NCI-H526 treated with DMSO at 0.1 percent for 48 hours (cell line): Measurements from ENCODE around the gene OR51D1.

Source experiments
- DNase-seq: peaks from one replicate; lab custom pipeline; 2025; lab: John Stamatoyannopoulos, UW

OR51D1 gene

DNA sequence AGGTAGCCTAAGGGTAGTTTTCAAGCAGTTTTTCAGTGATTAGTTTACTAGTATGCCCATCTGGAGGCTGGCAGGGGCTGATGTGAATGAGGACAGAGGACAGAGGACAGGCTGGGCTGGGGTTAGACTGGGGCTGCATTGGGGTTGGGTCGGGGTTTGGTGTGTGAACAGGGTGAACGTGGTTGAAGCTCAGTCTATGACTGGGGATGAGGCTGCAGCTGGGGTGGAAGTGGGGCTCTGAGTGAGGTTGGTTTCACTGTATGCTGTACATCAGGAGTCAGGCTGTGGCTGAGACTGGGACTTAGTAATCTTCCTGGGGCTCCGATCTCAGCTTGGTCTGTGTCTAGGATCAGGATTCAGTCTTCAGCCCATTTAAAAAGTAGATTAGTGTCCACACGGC lies 7.0 kb downstream of the OR51D1 start:
- no peak for DNase-seq

DNA sequence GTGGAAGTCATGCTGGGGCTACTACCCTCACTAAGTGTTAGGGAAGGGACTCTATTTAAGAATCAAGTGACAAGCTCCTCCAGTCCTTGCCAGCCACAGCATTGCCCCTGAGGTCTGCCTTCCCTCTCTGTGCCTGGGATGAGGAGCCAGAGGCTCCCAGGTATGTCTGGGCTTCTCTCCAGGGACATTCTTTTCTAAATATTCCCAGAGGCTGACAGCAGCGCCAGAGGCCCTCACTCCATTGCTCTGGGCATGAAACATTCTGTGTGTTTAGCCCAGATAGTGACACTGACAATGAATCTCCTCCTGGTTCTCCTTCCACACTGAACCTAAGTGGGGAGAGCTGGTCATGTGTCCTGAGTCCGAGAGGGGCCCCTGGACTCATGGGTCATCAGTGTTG lies 8.7 kb downstream of the OR51D1 start:
- no peak for DNase-seq

DNA sequence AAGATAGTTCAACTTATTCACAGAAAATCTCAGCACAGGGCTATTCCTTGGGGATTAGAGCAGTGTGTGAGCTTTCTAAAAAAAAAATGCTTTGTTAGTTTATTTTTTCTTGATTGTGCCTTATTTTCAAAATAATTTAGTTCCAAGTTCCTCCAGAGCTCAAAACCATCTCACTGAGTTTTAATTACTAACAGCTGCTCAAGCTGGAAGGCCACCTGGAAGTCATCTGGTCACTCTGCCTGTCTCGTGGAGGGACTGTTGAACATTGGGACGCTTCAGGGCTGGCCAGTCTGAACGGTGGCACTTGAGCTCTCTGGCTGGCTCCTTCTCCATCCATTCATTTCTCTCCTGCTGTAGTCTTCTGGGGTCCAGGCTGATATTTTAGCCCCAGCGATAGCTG lies 10.5 kb downstream of the OR51D1 start:
- DNase-seq = no peak

DNA sequence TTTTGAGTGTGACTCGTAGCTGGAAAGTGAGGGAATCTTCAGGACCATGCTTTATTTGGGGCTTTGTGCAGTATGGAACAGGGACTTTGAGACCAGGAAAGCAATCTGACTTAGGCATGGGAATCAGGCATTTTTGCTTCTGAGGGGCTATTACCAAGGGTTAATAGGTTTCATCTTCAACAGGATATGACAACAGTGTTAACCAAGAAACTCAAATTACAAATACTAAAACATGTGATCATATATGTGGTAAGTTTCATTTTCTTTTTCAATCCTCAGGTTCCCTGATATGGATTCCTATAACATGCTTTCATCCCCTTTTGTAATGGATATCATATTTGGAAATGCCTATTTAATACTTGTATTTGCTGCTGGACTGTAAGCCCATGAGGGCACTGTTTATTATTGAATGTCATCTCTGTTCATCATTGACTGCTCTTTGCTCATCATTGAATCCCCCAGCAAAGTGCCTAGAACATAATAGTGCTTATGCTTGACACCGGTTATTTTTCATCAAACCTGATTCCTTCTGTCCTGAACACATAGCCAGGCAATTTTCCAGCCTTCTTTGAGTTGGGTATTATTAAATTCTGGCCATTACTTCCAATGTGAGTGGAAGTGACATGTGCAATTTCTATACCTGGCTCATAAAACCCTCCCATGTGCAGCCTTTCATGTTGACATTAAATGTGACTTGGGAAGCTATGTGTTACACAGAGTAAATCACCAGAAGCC lies 17.5 kb downstream of the OR51D1 start:
- DNase-seq = no peak

DNA sequence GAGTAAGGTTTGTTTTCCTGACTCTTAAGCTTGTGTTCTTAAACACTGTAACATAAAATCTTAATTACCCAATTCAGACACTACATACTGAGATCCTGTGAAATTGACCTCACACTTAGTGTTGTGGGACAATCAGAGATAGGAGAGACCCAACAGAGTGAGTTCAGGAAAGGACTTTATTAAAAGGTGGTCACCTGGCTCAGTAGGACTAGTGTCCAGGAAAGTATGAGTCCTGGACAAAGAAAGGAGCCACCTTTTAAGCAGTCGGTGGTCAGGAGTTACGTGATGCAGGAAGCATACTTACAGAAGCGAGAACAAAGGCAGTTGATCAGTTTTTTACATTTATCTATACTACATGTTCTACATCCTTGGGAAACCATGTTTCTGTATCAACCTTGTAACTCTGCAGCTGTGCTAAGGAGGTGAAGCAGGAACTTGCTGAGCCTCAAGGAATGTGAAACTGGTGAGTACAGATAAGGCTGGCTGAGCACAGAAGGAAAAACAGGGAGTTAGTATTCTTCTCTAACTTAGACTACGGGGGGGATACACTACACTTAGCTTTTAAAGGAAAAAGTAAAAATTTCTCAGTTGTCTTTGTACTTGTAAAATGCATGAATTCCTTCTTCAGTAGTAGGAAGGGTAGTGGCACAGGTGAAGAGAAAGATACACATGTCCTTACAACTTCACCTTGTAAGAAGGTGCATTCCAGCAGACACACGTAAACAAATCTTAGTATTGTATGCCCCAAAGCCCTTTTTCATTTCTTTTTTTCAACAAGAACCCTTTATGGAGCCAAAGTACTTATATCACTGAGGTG lies 21.6 kb downstream of the OR51D1 start:
- no peak for DNase-seq

DNA sequence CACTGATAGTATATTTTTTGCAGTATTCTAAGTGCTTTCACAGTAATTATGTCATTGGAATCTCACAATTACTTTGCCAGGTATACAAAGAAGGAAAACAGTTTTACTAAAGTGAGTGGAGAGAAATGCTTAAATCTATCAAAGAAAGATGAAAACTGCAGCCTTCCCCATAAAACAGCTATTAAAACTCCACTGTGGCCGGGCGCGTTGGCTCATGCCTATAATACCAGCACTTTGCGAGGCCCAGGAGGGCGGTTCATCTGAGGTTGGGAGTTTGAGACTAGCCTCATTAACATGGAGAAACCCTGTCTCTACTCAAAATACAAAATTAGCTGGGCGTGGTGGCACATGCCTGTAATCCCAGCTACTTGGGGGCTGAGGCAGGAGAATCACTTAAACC lies 25.6 kb downstream of the OR51D1 start:
- DNase-seq = no peak

DNA sequence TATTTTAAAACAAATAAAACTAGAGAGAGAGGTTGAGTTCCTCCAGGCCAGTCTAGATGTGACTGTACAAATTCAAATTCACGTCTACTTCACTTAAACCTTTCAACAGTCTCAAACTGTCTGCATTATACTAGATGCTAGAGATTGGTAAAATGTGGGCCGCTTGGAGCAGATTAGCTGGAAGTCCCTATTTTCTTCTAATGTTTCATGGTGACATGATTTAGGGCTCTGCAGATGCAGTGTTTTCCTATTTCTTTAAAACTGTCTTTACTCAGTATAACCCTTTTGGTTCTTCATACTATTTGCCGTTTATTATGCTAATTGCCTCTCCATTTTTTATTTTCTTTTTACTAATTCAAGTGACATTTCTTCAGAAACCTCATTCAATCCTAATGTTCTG lies 26.9 kb downstream of the OR51D1 start:
- DNase-seq = no peak

DNA sequence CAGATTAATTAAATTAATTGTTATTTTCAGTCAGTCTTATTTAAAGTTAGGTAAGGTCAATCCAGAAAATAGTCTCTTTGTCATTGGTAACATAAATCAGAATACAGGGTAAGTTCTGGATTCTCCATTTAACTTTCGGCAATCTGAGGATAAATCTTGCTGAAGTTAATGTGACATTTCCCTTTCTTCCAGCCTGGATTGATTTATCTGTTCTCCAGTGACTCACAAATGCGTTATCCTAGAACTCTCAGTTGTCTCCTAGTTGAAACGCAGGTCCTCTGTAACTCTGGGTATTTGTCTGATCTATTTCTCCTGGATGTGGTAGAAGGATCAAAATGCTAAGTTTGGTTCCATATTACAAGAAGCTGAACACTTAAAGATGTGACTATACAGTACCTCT lies 27.5 kb downstream of the OR51D1 start:
- no peak for DNase-seq

DNA sequence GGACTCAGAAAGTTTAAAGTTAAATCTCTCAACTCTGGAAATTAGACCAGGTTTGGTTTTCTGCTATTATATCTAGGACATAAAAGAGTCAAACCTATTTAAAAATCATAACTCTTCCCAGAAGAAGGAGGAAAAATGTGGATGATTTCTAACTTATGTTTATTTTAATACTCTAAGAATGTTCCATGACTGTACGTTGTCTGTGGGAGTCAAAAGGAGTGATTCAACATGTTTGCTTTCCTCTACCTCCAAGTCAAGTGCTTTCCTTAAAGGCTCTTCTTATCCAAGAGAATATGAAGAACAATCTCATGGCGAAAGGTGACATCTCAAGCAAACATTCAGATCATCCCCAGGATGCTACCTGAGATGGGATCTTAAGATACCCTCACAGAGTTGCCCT lies 28.1 kb downstream of the OR51D1 start:
- DNase-seq = no peak

DNA sequence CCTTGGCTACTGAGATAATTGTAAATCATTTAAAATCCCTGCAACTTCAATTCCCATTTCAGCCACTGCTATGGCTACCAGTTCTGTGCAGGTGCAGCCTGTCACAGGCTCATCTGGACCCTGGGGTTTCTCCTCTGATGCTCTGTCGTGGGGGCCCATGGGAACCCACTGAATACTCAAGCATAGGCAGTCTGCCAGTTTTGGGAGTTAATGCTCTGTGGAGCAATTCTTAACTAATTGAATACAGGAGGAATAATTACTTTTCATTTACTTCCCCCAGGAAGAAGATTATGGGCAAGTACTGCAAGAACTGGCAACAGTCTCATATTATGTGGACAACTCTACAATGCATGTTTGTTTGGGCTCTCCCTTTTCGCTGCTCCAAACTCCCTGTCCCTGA lies 34.5 kb downstream of the OR51D1 start:
- DNase-seq = no peak

DNA sequence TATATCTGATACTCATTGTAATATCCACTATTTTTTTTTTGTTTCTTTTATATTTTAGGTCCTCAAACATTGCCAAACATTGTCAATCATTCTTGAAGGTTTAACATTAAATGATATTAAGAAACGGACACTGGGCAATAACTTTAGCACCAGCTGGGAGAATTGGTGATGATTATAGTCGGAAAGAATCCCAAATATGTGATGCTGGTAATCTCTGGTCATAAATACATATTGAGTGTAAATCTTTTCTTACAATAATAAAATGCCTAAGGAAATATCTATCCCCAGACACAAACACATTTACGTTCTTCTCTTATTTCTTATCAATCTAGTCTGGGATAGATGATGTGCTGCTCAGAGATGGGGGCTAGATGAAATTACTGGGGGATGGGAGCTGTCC lies 35.2 kb downstream of the OR51D1 start:
- no peak for DNase-seq

DNA sequence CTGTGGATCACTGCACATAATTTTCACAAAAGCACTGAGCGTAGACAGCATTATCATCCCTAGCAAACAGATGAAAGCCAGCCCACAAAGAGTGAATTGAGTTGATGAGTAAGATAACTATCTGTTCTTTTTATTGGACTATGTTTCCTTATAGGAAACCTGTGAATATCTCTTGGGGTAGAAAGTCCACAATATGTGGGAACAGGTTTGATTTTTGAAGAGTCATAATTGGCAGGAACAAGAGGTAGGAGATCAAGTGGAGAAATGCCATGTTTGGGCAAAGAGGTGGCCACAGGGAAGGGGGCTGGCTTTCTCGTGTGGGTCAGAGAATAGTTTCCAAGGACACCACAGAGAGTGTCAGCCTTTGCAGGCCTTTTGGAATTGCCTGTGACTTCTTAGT lies 36.5 kb downstream of the OR51D1 start:
- DNase-seq = no peak

DNA sequence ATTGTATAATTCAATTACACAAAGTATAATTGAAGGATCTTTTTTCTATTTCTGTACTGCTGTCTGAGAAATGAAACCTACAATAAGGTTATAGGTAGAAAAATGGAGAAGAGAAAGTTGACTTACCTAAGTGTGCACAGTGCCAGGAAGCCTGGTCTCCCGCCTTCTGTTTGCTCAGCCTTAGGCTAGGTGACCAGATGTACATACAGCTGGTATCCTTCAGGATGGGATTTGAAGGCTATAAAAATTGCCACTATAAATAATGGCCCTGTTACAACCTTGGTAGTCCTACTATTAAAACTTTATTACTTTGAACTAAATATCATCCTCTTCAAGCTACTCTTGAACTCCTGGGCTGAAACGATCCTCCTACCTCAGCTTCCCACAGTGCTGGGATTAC lies 40.7 kb downstream of the OR51D1 start:
- DNase-seq = no peak

DNA sequence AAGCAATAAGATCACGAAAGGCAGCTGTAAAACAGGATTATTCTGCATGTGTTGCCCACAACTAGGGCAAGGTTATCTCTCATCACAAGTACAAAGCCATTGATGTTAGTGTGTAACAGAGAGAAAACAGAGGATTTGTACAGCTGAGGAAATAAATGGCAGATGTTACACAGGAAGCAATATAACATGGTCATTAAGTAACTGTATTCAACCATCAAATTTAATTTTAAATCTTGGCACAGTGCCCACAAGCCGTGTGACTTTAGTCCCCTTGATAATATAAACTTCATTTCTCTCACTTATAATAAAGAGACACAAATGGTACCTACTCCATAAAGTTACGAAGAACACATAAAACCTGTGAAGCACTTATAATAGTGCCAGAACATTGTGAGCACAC lies 43.1 kb downstream of the OR51D1 start:
- no peak for DNase-seq

DNA sequence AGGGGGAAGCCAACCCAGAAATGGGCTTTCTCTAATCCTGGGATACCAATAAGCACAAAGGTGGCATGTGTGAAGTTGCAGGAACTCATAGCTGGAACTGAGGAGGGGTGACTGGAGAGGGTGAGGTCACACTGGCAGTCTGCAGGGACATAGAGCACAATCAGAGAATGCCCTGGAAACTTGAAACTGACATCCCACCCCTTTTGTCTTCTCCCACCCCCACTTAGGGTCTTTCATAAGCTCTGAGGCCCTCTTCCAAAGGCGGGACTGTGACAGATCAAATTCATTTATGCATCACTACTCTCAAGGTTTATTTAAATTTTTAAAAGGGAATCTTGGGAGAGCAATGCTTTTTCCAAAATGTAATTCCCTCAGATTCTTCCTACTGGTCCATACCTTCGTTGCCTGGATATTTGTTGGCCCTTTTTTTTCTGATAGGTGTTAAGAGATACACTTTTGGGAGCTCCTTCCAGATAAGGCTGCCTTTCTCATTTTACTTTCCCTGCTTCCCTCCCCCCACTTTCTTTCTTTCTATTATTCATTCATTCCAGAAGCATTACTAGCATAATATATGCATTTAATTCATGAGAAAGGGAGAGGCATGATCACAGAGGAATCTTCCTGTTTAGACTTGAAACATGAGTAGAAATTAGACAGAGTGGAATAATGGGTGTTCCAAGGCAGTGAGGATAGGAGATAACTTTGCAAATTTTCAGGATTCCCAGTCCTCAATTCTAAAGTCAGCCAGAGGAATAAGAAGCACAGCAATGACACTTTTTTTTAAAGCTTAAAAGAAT lies 45.5 kb downstream of the OR51D1 start:
- DNase-seq = no peak

DNA sequence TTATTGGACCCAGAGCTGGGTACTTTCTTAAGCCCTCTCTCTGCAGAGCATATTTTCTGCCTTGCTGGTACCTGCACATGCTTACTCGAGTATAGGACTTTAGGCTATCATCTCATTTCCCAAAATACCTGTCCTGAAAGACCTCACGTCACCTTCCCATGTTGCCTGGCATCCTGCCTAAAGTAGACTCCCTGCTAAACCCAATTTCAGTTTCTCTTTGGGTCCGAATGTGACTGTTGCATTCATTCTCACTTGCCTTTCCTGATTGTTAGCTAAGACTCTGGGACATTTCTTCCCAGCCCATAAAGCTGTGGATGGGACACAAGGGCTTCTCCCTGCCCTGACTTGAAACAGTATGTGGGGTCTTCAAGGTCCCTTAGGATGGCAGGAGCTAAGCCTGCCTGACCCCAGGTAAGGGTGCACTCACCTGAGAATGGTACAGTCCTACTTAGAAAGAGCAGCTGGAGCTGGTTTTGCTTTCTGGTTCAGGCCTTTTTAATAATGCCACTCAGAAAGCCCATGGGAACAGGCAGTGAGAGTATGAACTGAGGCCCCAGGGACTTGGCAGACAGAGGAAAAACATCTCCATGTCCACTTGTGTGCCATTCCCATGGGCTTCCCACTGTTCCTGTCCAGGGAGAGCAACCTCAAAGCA lies 47.5 kb downstream of the OR51D1 start:
- no peak for DNase-seq
